ENCODE results near the gene CBFB. TPM values are rescaled to one million over a fixed set of nuclear protein-coding genes. Genes with fewer than 3 reads are reported as not detected.
A peak's percentile ranks its signal among the peaks of the same experiment; 100 is the strongest.

CBFB gene
- total and polyA plus RNA-seq, 9 of the 15 experiments (the other 6 are each of a cell fraction or from before 2014, with no cell fraction given), result 22.0 to 112 (median 66.5) TPM

GRCh38 chr16:67055712-67056487 lies 27.0 kb downstream of the CBFB start (continued):
- TF ChIP-seq, protein P1, sequence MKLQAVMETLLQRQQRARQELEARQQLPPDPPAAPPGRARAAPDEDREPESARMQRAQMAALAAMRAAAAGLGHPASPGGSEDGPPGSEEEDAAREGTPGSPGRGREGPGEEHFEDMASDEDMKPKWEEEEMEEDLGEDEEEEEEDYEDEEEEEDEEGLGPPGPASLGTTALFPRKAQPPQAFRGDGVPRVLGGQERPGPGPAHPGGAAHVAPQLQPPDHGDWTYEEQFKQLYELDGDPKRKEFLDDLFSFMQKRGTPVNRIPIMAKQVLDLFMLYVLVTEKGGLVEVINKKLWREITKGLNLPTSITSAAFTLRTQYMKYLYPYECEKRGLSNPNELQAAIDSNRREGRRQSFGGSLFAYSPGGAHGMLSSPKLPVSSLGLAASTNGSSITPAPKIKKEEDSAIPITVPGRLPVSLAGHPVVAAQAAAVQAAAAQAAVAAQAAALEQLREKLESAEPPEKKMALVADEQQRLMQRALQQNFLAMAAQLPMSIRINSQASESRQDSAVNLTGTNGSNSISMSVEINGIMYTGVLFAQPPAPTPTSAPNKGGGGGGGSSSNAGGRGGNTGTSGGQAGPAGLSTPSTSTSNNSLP (IDR thresholded peaks at IDR 0.05; ENCODE audit: borderline replicate concordance, low read depth, low read length), result no peak
- TF ChIP-seq ATF7 (IDR thresholded peaks at IDR 0.05), result peak; percentile 48; the same call in 1 of the 2 replicates
- TF ChIP-seq, protein P2, sequence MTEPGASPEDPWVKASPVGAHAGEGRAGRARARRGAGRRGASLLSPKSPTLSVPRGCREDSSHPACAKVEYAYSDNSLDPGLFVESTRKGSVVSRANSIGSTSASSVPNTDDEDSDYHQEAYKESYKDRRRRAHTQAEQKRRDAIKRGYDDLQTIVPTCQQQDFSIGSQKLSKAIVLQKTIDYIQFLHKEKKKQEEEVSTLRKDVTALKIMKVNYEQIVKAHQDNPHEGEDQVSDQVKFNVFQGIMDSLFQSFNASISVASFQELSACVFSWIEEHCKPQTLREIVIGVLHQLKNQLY (CRISPR knock-in tag; conservative IDR thresholded peaks at IDR 0.05), result no peak
- no peak for TF ChIP-seq GTF2F1 (IDR thresholded peaks at IDR 0.05; ENCODE audit: low read depth, low read length)
- no peak for TF ChIP-seq POLR3A (IDR thresholded peaks at IDR 0.05; ENCODE audit: borderline replicate concordance, extremely low read depth, insufficient read depth, insufficient read length)
- no peak for TF ChIP-seq KDM5B (IDR thresholded peaks at IDR 0.05; ENCODE audit: insufficient replicate concordance, low read depth, low read length)
- peak; percentile 79 for TF ChIP-seq DPF2 (IDR thresholded peaks at IDR 0.05)
- no peak for TF ChIP-seq TAF1 (IDR thresholded peaks at IDR 0.05; ENCODE audit: control insufficient read depth, extremely low read depth, insufficient read depth, low read length, severe bottlenecking)
- TF ChIP-seq SRSF3 (IDR thresholded peaks at IDR 0.05; ENCODE audit: insufficient read depth, low read length), result no peak
- peak; percentile 54; the same call in 1 of the 2 replicates for TF ChIP-seq MTA3 (IDR thresholded peaks at IDR 0.05; ENCODE audit: borderline replicate concordance)
- TF ChIP-seq GABPB1 (CRISPR knock-in tag; IDR thresholded peaks at IDR 0.05), result no peak
- TF ChIP-seq KAT7 (CRISPR knock-in tag; IDR thresholded peaks at IDR 0.05; ENCODE audit: borderline replicate concordance), result no peak
- no peak for TF ChIP-seq ZNF12 (CRISPR knock-in tag; IDR thresholded peaks at IDR 0.05)
- no peak for TF ChIP-seq NR1H2 (CRISPR knock-in tag; IDR thresholded peaks at IDR 0.05)
- no peak for TF ChIP-seq ZNF778 (CRISPR knock-in tag; IDR thresholded peaks at IDR 0.05)
- no peak for TF ChIP-seq CBX2 (IDR thresholded peaks at IDR 0.05; ENCODE audit: insufficient read depth, low read length, poor library complexity, severe bottlenecking)
- no peak for TF ChIP-seq RAD21 (CRISPR knock-in tag; conservative IDR thresholded peaks at IDR 0.05 in 1 of 2, IDR thresholded peaks at IDR 0.05 in 1 of 2)
- peak; percentile 74 for TF ChIP-seq ARID1B (IDR thresholded peaks at IDR 0.05)
- no peak for TF ChIP-seq KAT2B (IDR thresholded peaks at IDR 0.05; ENCODE audit: low read depth, low read length)
- TF ChIP-seq SUPT5H (IDR thresholded peaks at IDR 0.05), result no peak
- no peak for TF ChIP-seq FOXP1 (CRISPR knock-in tag; IDR thresholded peaks at IDR 0.05)
- TF ChIP-seq JUN (IDR thresholded peaks at IDR 0.05; ENCODE audit: borderline replicate concordance, low read depth, low read length), result peak; percentile 80
- TF ChIP-seq JUN (CRISPR knock-in tag; IDR thresholded peaks at IDR 0.05; ENCODE audit: borderline replicate concordance), result no peak
- no peak for TF ChIP-seq PREB (CRISPR knock-in tag; IDR thresholded peaks at IDR 0.05)
- no peak for TF ChIP-seq FOXJ2 (tag; IDR thresholded peaks at IDR 0.05)
